ENCODE results near the gene HOTAIR. TPM values are rescaled to one million over a fixed set of nuclear protein-coding genes. Genes with fewer than 3 reads are reported as not detected.

The HOTAIR gene
- total RNA-seq, 1 donor, result not detected

GRCh38 chr12:54006559-54007220 is 31.9 kb upstream of the HOTAIR start:
- no peak for DNase-seq (ENCODE audit: low read depth)
- TF ChIP-seq, protein P1, sequence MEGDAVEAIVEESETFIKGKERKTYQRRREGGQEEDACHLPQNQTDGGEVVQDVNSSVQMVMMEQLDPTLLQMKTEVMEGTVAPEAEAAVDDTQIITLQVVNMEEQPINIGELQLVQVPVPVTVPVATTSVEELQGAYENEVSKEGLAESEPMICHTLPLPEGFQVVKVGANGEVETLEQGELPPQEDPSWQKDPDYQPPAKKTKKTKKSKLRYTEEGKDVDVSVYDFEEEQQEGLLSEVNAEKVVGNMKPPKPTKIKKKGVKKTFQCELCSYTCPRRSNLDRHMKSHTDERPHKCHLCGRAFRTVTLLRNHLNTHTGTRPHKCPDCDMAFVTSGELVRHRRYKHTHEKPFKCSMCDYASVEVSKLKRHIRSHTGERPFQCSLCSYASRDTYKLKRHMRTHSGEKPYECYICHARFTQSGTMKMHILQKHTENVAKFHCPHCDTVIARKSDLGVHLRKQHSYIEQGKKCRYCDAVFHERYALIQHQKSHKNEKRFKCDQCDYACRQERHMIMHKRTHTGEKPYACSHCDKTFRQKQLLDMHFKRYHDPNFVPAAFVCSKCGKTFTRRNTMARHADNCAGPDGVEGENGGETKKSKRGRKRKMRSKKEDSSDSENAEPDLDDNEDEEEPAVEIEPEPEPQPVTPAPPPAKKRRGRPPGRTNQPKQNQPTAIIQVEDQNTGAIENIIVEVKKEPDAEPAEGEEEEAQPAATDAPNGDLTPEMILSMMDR (IDR thresholded peaks at IDR 0.05; ENCODE audit: insufficient read depth, low read length), result no peak
- no peak overlapping the region for H3K4me3 ChIP-seq (ENCODE audit: low read depth, low read length)

GRCh38 chr12:54005853-54006558 is 31.3 kb upstream of the HOTAIR start:
- TF ChIP-seq, protein P1 (IDR thresholded peaks at IDR 0.05; ENCODE audit: insufficient read depth, low read length), result peak; percentile 82
- DNase-seq (ENCODE audit: low read depth), result peak; percentile 79
- no peak overlapping the region for H3K4me3 ChIP-seq (ENCODE audit: low read depth, low read length)

DNA sequence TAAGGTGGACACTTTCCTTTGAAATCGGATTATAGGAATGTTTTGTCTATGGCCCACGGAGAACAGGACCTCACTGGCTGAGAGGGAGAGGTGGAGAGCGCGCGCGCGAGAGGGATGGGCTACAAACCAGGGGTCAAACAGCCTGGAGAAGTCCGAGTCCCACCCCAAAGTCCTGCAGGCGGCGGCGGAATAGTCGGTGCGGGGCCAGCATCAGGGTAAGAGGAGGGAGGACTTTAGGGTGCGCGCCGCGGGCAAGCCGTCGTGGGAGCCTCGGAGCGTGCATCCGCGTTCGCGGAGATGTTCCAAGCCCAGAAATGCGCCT is 30.7 kb upstream of the HOTAIR start:
- TF ChIP-seq, protein P1 (IDR thresholded peaks at IDR 0.05; ENCODE audit: insufficient read depth, low read length), result no peak
- peak overlapping the region; percentile 13 for H3K4me3 ChIP-seq (ENCODE audit: low read depth, low read length)
- DNase-seq (ENCODE audit: low read depth), result no peak

DNA sequence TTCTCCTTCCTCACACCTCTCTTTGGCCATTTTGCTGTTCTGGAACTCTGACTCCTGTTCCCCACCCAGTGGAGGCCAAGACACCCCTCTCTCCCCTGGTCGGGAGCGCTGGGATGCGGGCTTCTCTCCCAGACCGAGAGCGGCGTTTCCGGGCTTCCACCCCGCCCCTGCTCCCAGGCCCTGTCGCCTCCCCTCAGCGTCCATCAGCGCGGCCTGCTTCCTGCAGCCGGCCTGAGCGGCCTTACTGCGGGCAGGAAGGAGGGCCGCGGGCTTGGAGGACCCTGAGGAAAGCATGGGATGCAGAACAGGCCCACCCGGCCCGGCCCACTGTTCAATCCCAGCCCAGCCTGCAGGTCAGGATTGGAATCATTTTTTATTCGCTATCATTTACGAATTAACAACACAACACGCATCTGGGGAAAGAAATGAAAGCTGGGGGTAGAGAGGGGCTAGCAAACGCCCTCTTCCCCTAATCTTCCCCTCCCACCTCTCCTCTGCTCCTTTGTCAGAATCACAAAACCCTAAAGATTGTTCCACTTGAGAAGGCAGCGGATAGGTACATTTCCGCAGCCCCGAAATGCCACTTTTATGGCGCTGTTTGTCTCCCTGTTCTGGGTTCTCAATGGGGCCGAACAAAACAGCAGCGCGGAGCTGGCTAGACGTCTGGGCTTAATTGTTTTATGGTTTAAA is 30.2 kb upstream of the HOTAIR start:
- H3K4me3 ChIP-seq (ENCODE audit: low read depth, low read length), result peak overlapping the region; percentile 28
- DNase-seq (ENCODE audit: low read depth), result peak; percentile 19
- TF ChIP-seq, protein P1 (IDR thresholded peaks at IDR 0.05; ENCODE audit: insufficient read depth, low read length), result no peak

DNA sequence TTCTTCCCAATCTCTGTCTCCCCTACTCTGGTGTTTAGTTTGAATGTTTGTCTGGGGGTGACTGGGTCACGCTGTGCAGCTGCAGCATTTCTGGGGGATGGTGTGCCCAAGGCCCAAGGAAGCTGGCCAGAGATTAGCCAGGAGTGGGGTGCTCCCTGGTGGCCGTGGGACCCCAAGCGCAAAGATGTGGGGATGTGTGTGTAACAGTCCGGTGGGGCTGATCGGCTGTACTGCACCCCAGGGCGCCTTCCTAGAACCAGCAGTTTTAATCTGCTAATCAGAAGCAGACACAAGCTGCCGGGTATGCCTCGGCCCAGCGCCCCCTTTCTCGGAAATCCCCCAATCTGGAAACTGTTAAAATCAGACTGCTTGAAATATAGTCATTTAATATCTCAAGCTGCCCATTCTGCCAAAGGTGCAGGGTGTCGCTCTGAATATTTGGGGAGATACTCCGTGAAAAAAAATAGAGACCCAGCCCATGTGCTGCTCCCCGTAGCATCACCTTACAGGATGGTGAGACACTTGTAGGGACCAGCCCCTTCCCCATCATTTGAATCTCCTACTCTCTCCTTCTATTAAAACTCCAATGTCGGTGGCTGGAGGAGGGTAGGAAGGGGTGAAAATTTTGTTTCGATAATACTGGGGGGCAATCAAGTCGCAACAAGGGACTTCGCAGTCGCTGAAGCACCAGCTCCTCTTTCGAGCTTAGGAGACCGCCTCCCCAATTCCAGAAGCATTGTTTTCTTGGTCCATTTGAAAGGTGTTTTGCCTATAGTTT is 29.5 kb upstream of the HOTAIR start:
- no peak overlapping the region for H3K4me3 ChIP-seq (ENCODE audit: low read depth, low read length)
- no peak for DNase-seq (ENCODE audit: low read depth)
- TF ChIP-seq, protein P1 (IDR thresholded peaks at IDR 0.05; ENCODE audit: insufficient read depth, low read length), result no peak

DNA sequence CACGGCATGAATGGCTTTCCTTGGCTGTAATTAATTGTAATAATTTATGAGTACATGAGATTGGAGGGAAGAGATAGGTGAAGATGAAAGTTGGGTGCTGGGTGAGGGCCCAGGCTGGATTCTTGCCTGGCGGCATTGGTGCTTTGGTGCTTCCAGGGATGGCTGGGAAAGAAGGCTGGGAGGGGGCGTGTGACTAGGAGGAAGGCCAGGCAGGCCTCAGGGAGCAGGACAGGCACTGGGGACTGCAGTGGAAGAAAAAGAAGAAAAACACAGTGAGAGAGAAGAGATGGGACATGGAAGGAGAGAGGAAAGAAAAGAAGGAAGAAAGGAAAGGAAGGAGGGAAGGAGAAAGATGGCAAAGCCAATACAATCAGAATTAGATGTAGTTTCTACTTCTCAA is 28.9 kb upstream of the HOTAIR start:
- DNase-seq (ENCODE audit: low read depth), result no peak
- no peak overlapping the region for H3K4me3 ChIP-seq (ENCODE audit: low read depth, low read length)
- TF ChIP-seq, protein P1 (IDR thresholded peaks at IDR 0.05; ENCODE audit: insufficient read depth, low read length), result no peak
